Measurements from ENCODE around the gene POLR2A. TPM values are rescaled to one million over a fixed set of nuclear protein-coding genes. Genes with fewer than 3 reads are reported as not detected.

The POLR2A gene
- total and polyA plus RNA-seq, 4 donors: 13.3 to 54.4 (median 34.8) TPM

GRCh38 chr17:7538891-7539545 lies 54.9 kb downstream of the POLR2A start:
- no peak for TF ChIP-seq TAF1 (conservative IDR thresholded peaks at IDR 0.05)
- TF ChIP-seq YY1 (IDR thresholded peaks at IDR 0.05): no peak
- no peak for TF ChIP-seq FOXA1 (IDR thresholded peaks at IDR 0.05)
- TF ChIP-seq, protein P1, sequence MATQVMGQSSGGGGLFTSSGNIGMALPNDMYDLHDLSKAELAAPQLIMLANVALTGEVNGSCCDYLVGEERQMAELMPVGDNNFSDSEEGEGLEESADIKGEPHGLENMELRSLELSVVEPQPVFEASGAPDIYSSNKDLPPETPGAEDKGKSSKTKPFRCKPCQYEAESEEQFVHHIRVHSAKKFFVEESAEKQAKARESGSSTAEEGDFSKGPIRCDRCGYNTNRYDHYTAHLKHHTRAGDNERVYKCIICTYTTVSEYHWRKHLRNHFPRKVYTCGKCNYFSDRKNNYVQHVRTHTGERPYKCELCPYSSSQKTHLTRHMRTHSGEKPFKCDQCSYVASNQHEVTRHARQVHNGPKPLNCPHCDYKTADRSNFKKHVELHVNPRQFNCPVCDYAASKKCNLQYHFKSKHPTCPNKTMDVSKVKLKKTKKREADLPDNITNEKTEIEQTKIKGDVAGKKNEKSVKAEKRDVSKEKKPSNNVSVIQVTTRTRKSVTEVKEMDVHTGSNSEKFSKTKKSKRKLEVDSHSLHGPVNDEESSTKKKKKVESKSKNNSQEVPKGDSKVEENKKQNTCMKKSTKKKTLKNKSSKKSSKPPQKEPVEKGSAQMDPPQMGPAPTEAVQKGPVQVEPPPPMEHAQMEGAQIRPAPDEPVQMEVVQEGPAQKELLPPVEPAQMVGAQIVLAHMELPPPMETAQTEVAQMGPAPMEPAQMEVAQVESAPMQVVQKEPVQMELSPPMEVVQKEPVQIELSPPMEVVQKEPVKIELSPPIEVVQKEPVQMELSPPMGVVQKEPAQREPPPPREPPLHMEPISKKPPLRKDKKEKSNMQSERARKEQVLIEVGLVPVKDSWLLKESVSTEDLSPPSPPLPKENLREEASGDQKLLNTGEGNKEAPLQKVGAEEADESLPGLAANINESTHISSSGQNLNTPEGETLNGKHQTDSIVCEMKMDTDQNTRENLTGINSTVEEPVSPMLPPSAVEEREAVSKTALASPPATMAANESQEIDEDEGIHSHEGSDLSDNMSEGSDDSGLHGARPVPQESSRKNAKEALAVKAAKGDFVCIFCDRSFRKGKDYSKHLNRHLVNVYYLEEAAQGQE (IDR thresholded peaks at IDR 0.05): no peak
- TF ChIP-seq HNF4A (conservative IDR thresholded peaks at IDR 0.05): no peak
- TF ChIP-seq RAD21 (IDR thresholded peaks at IDR 0.05): no peak
- TF ChIP-seq, protein P2, sequence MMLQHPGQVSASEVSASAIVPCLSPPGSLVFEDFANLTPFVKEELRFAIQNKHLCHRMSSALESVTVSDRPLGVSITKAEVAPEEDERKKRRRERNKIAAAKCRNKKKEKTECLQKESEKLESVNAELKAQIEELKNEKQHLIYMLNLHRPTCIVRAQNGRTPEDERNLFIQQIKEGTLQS (IDR thresholded peaks at IDR 0.05): no peak
- no peak for TF ChIP-seq MAX (IDR thresholded peaks at IDR 0.05)
- no peak for TF ChIP-seq JUND (IDR thresholded peaks at IDR 0.05)
- TF ChIP-seq SP1 (IDR thresholded peaks at IDR 0.05): no peak
- TF ChIP-seq FOXA2 (IDR thresholded peaks at IDR 0.05): no peak
- no peak for TF ChIP-seq NR2F2 (IDR thresholded peaks at IDR 0.05)
- no peak for TF ChIP-seq RXRA (IDR thresholded peaks at IDR 0.05)
- TF ChIP-seq GABPA (IDR thresholded peaks at IDR 0.05 in 1 of 2, conservative IDR thresholded peaks at IDR 0.05 in 1 of 2): no peak
- TF ChIP-seq, protein P3, sequence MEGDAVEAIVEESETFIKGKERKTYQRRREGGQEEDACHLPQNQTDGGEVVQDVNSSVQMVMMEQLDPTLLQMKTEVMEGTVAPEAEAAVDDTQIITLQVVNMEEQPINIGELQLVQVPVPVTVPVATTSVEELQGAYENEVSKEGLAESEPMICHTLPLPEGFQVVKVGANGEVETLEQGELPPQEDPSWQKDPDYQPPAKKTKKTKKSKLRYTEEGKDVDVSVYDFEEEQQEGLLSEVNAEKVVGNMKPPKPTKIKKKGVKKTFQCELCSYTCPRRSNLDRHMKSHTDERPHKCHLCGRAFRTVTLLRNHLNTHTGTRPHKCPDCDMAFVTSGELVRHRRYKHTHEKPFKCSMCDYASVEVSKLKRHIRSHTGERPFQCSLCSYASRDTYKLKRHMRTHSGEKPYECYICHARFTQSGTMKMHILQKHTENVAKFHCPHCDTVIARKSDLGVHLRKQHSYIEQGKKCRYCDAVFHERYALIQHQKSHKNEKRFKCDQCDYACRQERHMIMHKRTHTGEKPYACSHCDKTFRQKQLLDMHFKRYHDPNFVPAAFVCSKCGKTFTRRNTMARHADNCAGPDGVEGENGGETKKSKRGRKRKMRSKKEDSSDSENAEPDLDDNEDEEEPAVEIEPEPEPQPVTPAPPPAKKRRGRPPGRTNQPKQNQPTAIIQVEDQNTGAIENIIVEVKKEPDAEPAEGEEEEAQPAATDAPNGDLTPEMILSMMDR (IDR thresholded peaks at IDR 0.05; ENCODE audit: low read depth, low read length, missing input control): no peak
- no peak for TF ChIP-seq EGR1 (IDR thresholded peaks at IDR 0.05; ENCODE audit: low read depth in 2 of 2)
- no peak for TF ChIP-seq HNF4G (IDR thresholded peaks at IDR 0.05)
- TF ChIP-seq, protein P4, sequence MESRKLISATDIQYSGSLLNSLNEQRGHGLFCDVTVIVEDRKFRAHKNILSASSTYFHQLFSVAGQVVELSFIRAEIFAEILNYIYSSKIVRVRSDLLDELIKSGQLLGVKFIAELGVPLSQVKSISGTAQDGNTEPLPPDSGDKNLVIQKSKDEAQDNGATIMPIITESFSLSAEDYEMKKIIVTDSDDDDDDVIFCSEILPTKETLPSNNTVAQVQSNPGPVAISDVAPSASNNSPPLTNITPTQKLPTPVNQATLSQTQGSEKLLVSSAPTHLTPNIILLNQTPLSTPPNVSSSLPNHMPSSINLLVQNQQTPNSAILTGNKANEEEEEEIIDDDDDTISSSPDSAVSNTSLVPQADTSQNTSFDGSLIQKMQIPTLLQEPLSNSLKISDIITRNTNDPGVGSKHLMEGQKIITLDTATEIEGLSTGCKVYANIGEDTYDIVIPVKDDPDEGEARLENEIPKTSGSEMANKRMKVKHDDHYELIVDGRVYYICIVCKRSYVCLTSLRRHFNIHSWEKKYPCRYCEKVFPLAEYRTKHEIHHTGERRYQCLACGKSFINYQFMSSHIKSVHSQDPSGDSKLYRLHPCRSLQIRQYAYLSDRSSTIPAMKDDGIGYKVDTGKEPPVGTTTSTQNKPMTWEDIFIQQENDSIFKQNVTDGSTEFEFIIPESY (IDR thresholded peaks at IDR 0.05): no peak
- no peak overlapping the region for H3K9ac ChIP-seq (ENCODE audit: low read depth in 1 of 2, low read length in 2 of 2)
- WGBS: 81% methylated on average over 11 of the region's 11 CpGs
- peaks cover 0 to 14% (median 5%) of the 10 kb centered on the region in 4 donors for H3K9me3 ChIP-seq (ENCODE audit: control insufficient read depth in 4 of 4, low read length in 3 of 4)
- H3K4me3 ChIP-seq (ENCODE audit: low read depth in 1 of 3, low read length in 3 of 3): no peak overlapping the region
- no peaks in the 10 kb centered on the region for H3K36me3 ChIP-seq (ENCODE audit: control insufficient read depth in 4 of 4, insufficient read depth in 3 of 4, low read depth in 1 of 4, low read length in 3 of 4)
- no peak overlapping the region for H3K27ac ChIP-seq (ENCODE audit: low read depth in 1 of 2, low read length in 2 of 2)
- DNase-seq (ENCODE audit: low spot score): no peak
- H3K27me3 ChIP-seq (ENCODE audit: control insufficient read depth in 4 of 4, insufficient read depth in 4 of 4, low read length in 3 of 4): no peaks in the 10 kb centered on the region
- peaks cover 0 to 2% (median 0%) of the 10 kb centered on the region in 4 donors for H3K4me1 ChIP-seq (ENCODE audit: control insufficient read depth in 4 of 4, insufficient read depth in 4 of 4, low read length in 3 of 4)

Measured in liver (tissue), 9 donors.